Liver (tissue), 9 donors: ENCODE measurements around the gene LPXN. TPM values are rescaled to one million over a fixed set of nuclear protein-coding genes. Genes with fewer than 3 reads are reported as not detected.

Experiments
- DNase-seq: peaks from one replicate; pipeline ENCODE4 v3.0.0-alpha.2; 2017; ENCODE audit warnings: low spot score
- H3K27ac ChIP-seq, 2 donors: one replicate each; pipeline ENCODE4 v1.7.0; 2013; ENCODE audit warnings: inconsistent platforms in 2 of 2, low read length in 2 of 2, control low read depth in 1 of 2, low read depth in 1 of 2, mild to moderate bottlenecking in 1 of 2
- H3K27me3 ChIP-seq, 4 donors: one replicate each; pipeline versions ENCODE4 v1.6.1 to v1.7.0; 2013; ENCODE audit warnings: low read length in 3 of 4, inconsistent platforms in 1 of 4, mild to moderate bottlenecking in 1 of 4, moderate library complexity in 1 of 4; ENCODE audit not compliant: control insufficient read depth in 4 of 4, insufficient read depth in 4 of 4
- H3K36me3 ChIP-seq, 4 donors: one replicate each; pipeline versions ENCODE4 v1.6.1 to v1.7.0; 2013; ENCODE audit warnings: low read length in 3 of 4, mild to moderate bottlenecking in 3 of 4, low read depth in 1 of 4, moderate library complexity in 1 of 4; ENCODE audit not compliant: control insufficient read depth in 4 of 4, insufficient read depth in 3 of 4
- H3K4me1 ChIP-seq, 4 donors: one replicate each; pipeline versions ENCODE4 v1.6.1 to v1.7.0; 2013; ENCODE audit warnings: low read length in 3 of 4, mild to moderate bottlenecking in 3 of 4, moderate library complexity in 1 of 4; ENCODE audit not compliant: control insufficient read depth in 4 of 4, insufficient read depth in 4 of 4
- H3K4me3 ChIP-seq, 3 donors: one replicate each; pipeline versions ENCODE4 v1.6.1 to v1.7.0; 2013; ENCODE audit warnings: low read length in 3 of 3, control low read depth in 1 of 3, low read depth in 1 of 3, mild to moderate bottlenecking in 1 of 3
- H3K9ac ChIP-seq, 2 donors: one replicate each; pipeline ENCODE4 v1.7.0; 2013; ENCODE audit warnings: low read length in 2 of 2, mild to moderate bottlenecking in 2 of 2, moderate library complexity in 2 of 2, control low read depth in 1 of 2, low read depth in 1 of 2
- H3K9me3 ChIP-seq, 4 donors: one replicate each; pipeline versions ENCODE4 v1.6.1 to v1.7.0; 2013; ENCODE audit warnings: low read length in 3 of 4; ENCODE audit not compliant: control insufficient read depth in 4 of 4
- EGR1 ChIP-seq, 2 donors: IDR thresholded peaks; 2 replicates each; pipeline ENCODE4 v1.6.1; 2016 to 2018; ENCODE audit warnings: antibody characterized with exemption in 2 of 2, low read depth in 2 of 2
- FOXA1 ChIP-seq: IDR thresholded peaks from 2 replicates; pipeline ENCODE4 v1.6.1; 2016; ENCODE audit warnings: antibody characterized with exemption
- FOXA2 ChIP-seq: IDR thresholded peaks from 2 replicates; pipeline ENCODE4 v1.6.1; 2016; ENCODE audit warnings: antibody characterized with exemption
- GABPA ChIP-seq, 2 donors: IDR thresholded peaks in 1 of 2; conservative IDR thresholded peaks in 1 of 2; 2 replicates each; pipeline ENCODE4 v1.6.1; 2016; ENCODE audit warnings: antibody characterized with exemption in 2 of 2, mild to moderate bottlenecking in 1 of 2, moderate library complexity in 1 of 2
- HNF4A ChIP-seq, 2 donors: conservative IDR thresholded peaks; 2 replicates each; pipeline ENCODE4 v1.6.1; 2016; ENCODE audit warnings: antibody characterized with exemption in 2 of 2, mild to moderate bottlenecking in 2 of 2
- HNF4G ChIP-seq: IDR thresholded peaks from 2 replicates; pipeline ENCODE4 v1.6.1; 2016; ENCODE audit warnings: antibody characterized with exemption
- JUND ChIP-seq, 2 donors: IDR thresholded peaks; 2 replicates each; pipeline ENCODE4 v1.6.1; 2016; ENCODE audit warnings: antibody characterized with exemption in 2 of 2
- NR2F2 ChIP-seq: IDR thresholded peaks from 2 replicates; pipeline ENCODE4 v1.6.1; 2016; ENCODE audit warnings: antibody characterized with exemption
- RAD21 ChIP-seq, 2 donors: IDR thresholded peaks; 2 replicates each; pipeline ENCODE4 v1.6.1; 2016; ENCODE audit warnings: antibody characterized with exemption in 2 of 2, mild to moderate bottlenecking in 2 of 2
- RXRA ChIP-seq, 2 donors: IDR thresholded peaks; 2 replicates each; pipeline ENCODE4 v1.6.1; 2017 to 2018; ENCODE audit warnings: antibody characterized with exemption in 2 of 2, mild to moderate bottlenecking in 1 of 2
- SP1 ChIP-seq: IDR thresholded peaks from 2 replicates; pipeline ENCODE4 v1.6.1; 2018; ENCODE audit warnings: antibody characterized with exemption, mild to moderate bottlenecking
- TAF1 ChIP-seq: conservative IDR thresholded peaks from 2 replicates; pipeline ENCODE4 v1.6.1; 2016; ENCODE audit warnings: antibody characterized with exemption, mild to moderate bottlenecking
- YY1 ChIP-seq: IDR thresholded peaks from 2 replicates; pipeline ENCODE4 v1.6.1; 2016; ENCODE audit warnings: antibody characterized with exemption, mild to moderate bottlenecking
- WGBS: extraction: QIAGEN DNeasy Blood & Tissue Kit; methylation state at CpG from one replicate; pipeline ENCODE4 v1.1.7; 2013; 5-methylcytosine and 5-hydroxymethylcytosine counted together
- polyA plus RNA-seq, 2 donors: library from polyadenylated mRNA; stranded (reverse) in 1 of 2; unstranded in 1 of 2; fragments of 200-250 nt in 1 of 2; fragments of >200 nt in 1 of 2; fragmentation: Nextera tagmentation in 1 of 2; extraction: Ambion mirVana in 1 of 2; gene quantifications; one replicate each; pipeline versions ENCODE4 v1.2.1 to v1.2.3, GENCODE V29; 2013 to 2015
- total RNA-seq, 2 donors: library from RNA; depleted of rRNA; stranded (reverse); fragments of >200 nt; gene quantifications; one replicate each; pipeline ENCODE4 v1.2.3, GENCODE V29; 2014
- TF ChIP-seq, protein P1 (sequence below): fragments of 150-350 bp; IDR thresholded peaks from 2 replicates; pipeline ENCODE4 v1.5.1; 2017; ENCODE audit warnings: improper control_type of control experiment, low read depth, low read length; ENCODE audit not compliant: missing input control
- TF ChIP-seq, protein P2 (sequence below): IDR thresholded peaks from 2 replicates; pipeline ENCODE4 v1.6.1; 2016; ENCODE audit warnings: antibody characterized with exemption, mild to moderate bottlenecking
- TF ChIP-seq, protein P3 (sequence below): IDR thresholded peaks from 2 replicates; pipeline ENCODE4 v1.6.1; 2016; ENCODE audit warnings: antibody characterized with exemption
- TF ChIP-seq, protein P4 (sequence below): IDR thresholded peaks from 2 replicates; pipeline ENCODE4 v1.6.1; 2016; ENCODE audit warnings: antibody characterized with exemption
- TF ChIP-seq, protein P5 (sequence below): IDR thresholded peaks from 2 replicates; pipeline ENCODE4 v1.6.1; 2016; ENCODE audit warnings: antibody characterized with exemption
- donor health status: healthy.
- donor health status: healthy.
- donor health status: healthy.
- donor health status: healthy.
- donor health status: healthy.

LPXN gene
- total and polyA plus RNA-seq, 4 donors, result 3.7 to 6.2 (median 4.7) TPM

DNA sequence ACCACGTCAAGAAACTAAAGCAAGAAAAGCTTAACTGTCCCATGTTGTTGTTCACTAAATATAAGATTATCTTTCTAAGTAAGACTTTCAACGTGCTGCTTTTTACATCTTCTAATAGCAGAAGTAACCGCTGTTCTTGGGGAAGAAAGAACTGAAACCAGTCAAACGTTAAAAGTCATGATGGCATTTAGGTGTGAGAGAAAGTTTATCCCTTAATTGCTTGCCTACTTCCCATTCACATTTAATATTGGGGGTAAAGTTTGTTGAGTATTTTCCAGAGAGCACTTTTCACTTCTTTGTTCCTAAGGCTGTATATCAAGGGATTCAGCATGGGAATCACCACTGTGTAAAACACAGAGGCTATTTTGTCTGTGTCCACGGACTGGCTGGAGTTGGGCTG lies 68.7 kb downstream of the LPXN start (continued):
- no peak for TF ChIP-seq EGR1 (IDR thresholded peaks at IDR 0.05; ENCODE audit: low read depth in 2 of 2)

DNA sequence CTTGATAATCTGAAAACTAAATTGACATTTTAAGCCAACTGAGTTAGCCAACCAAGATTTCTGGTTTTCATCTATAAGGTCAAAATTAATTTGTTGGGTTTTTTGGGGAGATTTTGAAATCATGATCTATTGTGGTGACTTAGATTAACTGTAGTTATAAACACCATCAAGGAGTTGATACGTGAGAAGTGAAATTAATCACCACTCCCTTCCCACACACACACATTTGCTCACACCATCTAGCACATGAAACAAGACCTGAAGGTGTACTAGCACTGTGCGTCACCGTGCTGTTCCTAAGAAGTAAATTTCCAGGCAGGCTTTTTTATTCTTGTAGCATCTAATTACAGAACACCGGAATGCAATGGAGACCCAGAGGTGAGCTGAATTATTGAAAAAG lies 69.8 kb downstream of the LPXN start:
- H3K9ac ChIP-seq, result no peak overlapping the region
- no peak overlapping the region for H3K27ac ChIP-seq
- H3K27me3 ChIP-seq, result no peaks in the 10 kb centered on the region
- no peaks in the 10 kb centered on the region for H3K36me3 ChIP-seq
- TF ChIP-seq RAD21 (IDR thresholded peaks at IDR 0.05) (no peak), GABPA (IDR thresholded peaks at IDR 0.05 in 1 of 2, conservative IDR thresholded peaks at IDR 0.05 in 1 of 2) (no peak), SP1 (no peak), JUND (IDR thresholded peaks at IDR 0.05) (no peak), FOXA1 (no peak), FOXA2 (no peak), RXRA (IDR thresholded peaks at IDR 0.05) (no peak), NR2F2 (no peak), HNF4A (conservative IDR thresholded peaks at IDR 0.05) (no peak), EGR1 (IDR thresholded peaks at IDR 0.05; ENCODE audit: low read depth in 2 of 2) (no peak), HNF4G (no peak), YY1 (no peak), TAF1 (no peak)
- TF ChIP-seq, protein P1, sequence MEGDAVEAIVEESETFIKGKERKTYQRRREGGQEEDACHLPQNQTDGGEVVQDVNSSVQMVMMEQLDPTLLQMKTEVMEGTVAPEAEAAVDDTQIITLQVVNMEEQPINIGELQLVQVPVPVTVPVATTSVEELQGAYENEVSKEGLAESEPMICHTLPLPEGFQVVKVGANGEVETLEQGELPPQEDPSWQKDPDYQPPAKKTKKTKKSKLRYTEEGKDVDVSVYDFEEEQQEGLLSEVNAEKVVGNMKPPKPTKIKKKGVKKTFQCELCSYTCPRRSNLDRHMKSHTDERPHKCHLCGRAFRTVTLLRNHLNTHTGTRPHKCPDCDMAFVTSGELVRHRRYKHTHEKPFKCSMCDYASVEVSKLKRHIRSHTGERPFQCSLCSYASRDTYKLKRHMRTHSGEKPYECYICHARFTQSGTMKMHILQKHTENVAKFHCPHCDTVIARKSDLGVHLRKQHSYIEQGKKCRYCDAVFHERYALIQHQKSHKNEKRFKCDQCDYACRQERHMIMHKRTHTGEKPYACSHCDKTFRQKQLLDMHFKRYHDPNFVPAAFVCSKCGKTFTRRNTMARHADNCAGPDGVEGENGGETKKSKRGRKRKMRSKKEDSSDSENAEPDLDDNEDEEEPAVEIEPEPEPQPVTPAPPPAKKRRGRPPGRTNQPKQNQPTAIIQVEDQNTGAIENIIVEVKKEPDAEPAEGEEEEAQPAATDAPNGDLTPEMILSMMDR, result no peak
- TF ChIP-seq, protein P2, sequence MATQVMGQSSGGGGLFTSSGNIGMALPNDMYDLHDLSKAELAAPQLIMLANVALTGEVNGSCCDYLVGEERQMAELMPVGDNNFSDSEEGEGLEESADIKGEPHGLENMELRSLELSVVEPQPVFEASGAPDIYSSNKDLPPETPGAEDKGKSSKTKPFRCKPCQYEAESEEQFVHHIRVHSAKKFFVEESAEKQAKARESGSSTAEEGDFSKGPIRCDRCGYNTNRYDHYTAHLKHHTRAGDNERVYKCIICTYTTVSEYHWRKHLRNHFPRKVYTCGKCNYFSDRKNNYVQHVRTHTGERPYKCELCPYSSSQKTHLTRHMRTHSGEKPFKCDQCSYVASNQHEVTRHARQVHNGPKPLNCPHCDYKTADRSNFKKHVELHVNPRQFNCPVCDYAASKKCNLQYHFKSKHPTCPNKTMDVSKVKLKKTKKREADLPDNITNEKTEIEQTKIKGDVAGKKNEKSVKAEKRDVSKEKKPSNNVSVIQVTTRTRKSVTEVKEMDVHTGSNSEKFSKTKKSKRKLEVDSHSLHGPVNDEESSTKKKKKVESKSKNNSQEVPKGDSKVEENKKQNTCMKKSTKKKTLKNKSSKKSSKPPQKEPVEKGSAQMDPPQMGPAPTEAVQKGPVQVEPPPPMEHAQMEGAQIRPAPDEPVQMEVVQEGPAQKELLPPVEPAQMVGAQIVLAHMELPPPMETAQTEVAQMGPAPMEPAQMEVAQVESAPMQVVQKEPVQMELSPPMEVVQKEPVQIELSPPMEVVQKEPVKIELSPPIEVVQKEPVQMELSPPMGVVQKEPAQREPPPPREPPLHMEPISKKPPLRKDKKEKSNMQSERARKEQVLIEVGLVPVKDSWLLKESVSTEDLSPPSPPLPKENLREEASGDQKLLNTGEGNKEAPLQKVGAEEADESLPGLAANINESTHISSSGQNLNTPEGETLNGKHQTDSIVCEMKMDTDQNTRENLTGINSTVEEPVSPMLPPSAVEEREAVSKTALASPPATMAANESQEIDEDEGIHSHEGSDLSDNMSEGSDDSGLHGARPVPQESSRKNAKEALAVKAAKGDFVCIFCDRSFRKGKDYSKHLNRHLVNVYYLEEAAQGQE, result no peak
- TF ChIP-seq, protein P3, sequence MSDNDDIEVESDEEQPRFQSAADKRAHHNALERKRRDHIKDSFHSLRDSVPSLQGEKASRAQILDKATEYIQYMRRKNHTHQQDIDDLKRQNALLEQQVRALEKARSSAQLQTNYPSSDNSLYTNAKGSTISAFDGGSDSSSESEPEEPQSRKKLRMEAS, result no peak
- TF ChIP-seq, protein P4, sequence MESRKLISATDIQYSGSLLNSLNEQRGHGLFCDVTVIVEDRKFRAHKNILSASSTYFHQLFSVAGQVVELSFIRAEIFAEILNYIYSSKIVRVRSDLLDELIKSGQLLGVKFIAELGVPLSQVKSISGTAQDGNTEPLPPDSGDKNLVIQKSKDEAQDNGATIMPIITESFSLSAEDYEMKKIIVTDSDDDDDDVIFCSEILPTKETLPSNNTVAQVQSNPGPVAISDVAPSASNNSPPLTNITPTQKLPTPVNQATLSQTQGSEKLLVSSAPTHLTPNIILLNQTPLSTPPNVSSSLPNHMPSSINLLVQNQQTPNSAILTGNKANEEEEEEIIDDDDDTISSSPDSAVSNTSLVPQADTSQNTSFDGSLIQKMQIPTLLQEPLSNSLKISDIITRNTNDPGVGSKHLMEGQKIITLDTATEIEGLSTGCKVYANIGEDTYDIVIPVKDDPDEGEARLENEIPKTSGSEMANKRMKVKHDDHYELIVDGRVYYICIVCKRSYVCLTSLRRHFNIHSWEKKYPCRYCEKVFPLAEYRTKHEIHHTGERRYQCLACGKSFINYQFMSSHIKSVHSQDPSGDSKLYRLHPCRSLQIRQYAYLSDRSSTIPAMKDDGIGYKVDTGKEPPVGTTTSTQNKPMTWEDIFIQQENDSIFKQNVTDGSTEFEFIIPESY, result no peak
- TF ChIP-seq, protein P5, sequence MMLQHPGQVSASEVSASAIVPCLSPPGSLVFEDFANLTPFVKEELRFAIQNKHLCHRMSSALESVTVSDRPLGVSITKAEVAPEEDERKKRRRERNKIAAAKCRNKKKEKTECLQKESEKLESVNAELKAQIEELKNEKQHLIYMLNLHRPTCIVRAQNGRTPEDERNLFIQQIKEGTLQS, result no peak
- no peaks in the 10 kb centered on the region for H3K4me1 ChIP-seq
- no peak for DNase-seq
- H3K9me3 ChIP-seq, result no peaks in the 10 kb centered on the region
- H3K4me3 ChIP-seq, result no peak overlapping the region
- 91% methylated on average over 4 of the region's 4 CpGs for WGBS
